BLaER1 (cell line): ENCODE results near the gene MINK1.

Source experiments
- H3K27ac ChIP-seq: shearing (Covaris generic); formaldehyde crosslinking; 2 replicates; pipeline ENCODE4 v1.8.1; 2022
- H3K27me3 ChIP-seq: shearing (Covaris generic); formaldehyde crosslinking; 2 replicates; pipeline ENCODE4 v1.8.1; 2022
- H3K36me3 ChIP-seq: shearing (Covaris generic); formaldehyde crosslinking; 2 replicates; pipeline ENCODE4 v1.8.1; 2022
- H3K4me1 ChIP-seq: shearing (Covaris generic); formaldehyde crosslinking; 2 replicates; pipeline ENCODE4 v1.8.1; 2022
- H3K4me2 ChIP-seq: shearing (Covaris generic); formaldehyde crosslinking; 2 replicates; pipeline ENCODE4 v1.8.1; 2022
- H3K4me3 ChIP-seq: shearing (Covaris generic); formaldehyde crosslinking; 2 replicates; pipeline ENCODE4 v1.8.1; 2022
- H3K9ac ChIP-seq: shearing (Covaris generic); formaldehyde crosslinking; 2 replicates; pipeline ENCODE4 v1.8.1; 2022
- H3K9me3 ChIP-seq: shearing (Covaris generic); formaldehyde crosslinking; 2 replicates; pipeline ENCODE4 v1.8.1; 2022
- H4K20me1 ChIP-seq: shearing (Covaris generic); formaldehyde crosslinking; 2 replicates; pipeline ENCODE4 v1.8.1; 2022
- Cebpa-rat ChIP-seq: shearing (Covaris generic); IDR thresholded peaks from 2 replicates; pipeline ENCODE4 v1.8.1; 2022

Gene MINK1

DNA sequence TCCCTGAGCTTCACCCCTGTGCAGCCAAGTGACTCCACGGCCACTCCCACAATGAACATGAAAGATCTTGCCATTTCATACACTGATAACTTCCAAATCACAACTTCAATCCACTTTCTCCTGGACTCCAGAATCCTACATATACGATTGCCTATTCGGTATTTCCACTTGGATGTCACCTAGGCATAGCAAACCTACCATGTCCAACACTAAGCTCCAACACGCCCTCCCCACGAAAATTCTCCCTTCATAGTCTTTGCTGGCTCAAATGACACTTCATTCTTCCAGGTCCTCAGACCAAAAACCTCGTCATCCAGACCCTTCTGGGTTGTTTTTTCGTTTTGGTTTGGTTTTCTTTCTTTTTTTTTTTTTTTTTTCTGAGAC, 42.4 kb upstream of the MINK1 start:
- Histone ChIP-seq H3K4me2 (peak overlapping the region; percentile 99), H3K4me3 (peak overlapping the region; percentile 75), H4K20me1 (peaks cover 24% of the 10 kb centered on the region), H3K9ac (peak overlapping the region; percentile 79; the same call in 1 of the 2 replicates), H3K36me3 (no peaks in the 10 kb centered on the region), H3K9me3 (no peaks in the 10 kb centered on the region), H3K27ac (no peak overlapping the region), H3K27me3 (peaks cover 40% of the 10 kb centered on the region), H3K4me1 (peaks cover 42% of the 10 kb centered on the region)
- TF ChIP-seq Cebpa-rat: no peak

DNA sequence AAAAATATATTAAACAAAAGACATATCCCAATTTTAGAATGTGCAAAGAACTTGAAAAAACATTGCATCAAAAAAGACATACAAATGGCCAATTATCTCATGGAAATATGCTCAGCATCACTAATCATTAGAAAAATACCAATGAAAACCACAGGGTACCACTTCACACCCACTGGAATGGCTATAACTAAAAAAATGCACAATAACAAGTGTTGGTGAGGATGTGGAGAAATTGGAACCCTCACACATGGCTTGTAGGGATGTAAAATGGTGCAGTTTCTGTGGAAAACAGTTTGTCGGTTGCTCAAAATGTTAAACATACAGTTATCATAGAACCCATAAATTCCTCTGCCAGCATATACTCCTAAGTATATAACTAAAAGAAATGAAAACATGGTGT, 38.0 kb upstream of the MINK1 start:
- Histone ChIP-seq H3K36me3 (peaks cover 29% of the 10 kb centered on the region), H3K4me3 (peak overlapping the region; percentile 97; the same call in 1 of the 2 replicates), H3K4me1 (peaks cover 20% of the 10 kb centered on the region), H3K27me3 (no peaks in the 10 kb centered on the region), H3K9me3 (no peaks in the 10 kb centered on the region), H3K27ac (peak overlapping the region; percentile 87; the same call in 1 of the 2 replicates), H3K4me2 (no peak overlapping the region), H3K9ac (no peak overlapping the region), H4K20me1 (no peaks in the 10 kb centered on the region)
- TF ChIP-seq Cebpa-rat: no peak

GRCh38 chr17:4796552-4796920, 36.6 kb upstream of the MINK1 start:
- peak overlapping the region; percentile 87 for H3K27ac ChIP-seq
- H3K4me3 ChIP-seq: peak overlapping the region; percentile 97
- H3K4me2 ChIP-seq: peak overlapping the region; percentile 86
- no peaks in the 10 kb centered on the region for H3K9me3 ChIP-seq
- TF ChIP-seq Cebpa-rat: no peak
- peaks cover 29% of the 10 kb centered on the region for H3K36me3 ChIP-seq
- peaks cover 18% of the 10 kb centered on the region for H3K4me1 ChIP-seq
- H3K27me3 ChIP-seq: no peaks in the 10 kb centered on the region
- no peaks in the 10 kb centered on the region for H4K20me1 ChIP-seq
- H3K9ac ChIP-seq: peak overlapping the region; percentile 94

- no peak overlapping the region for H3K4me3 ChIP-seq
- H3K9me3 ChIP-seq: no peaks in the 10 kb centered on the region
- H3K27me3 ChIP-seq: no peaks in the 10 kb centered on the region
- TF ChIP-seq Cebpa-rat: no peak
- H3K4me2 ChIP-seq: no peak overlapping the region
- no peaks in the 10 kb centered on the region for H4K20me1 ChIP-seq
- H3K9ac ChIP-seq: no peak overlapping the region
- H3K4me1 ChIP-seq: peaks cover 16% of the 10 kb centered on the region
- H3K36me3 ChIP-seq: peaks cover 29% of the 10 kb centered on the region
- H3K27ac ChIP-seq: no peak overlapping the region
Measured at GRCh38 chr17:4800462-4801196, 32.5 kb upstream of the MINK1 start.

- H3K4me3 ChIP-seq: no peak within 1 kb of the TSS
- no peaks in the 10 kb centered on the region for H4K20me1 ChIP-seq
- H3K27me3 ChIP-seq: no peaks in the 10 kb centered on the region
- peaks cover 12% of the 10 kb centered on the region for H3K4me1 ChIP-seq
- TF ChIP-seq Cebpa-rat: no peak
- H3K9me3 ChIP-seq: no peaks in the 10 kb centered on the region
- no peak within 1 kb of the TSS for H3K27ac ChIP-seq
- no peak within 1 kb of the TSS for H3K9ac ChIP-seq
- H3K4me2 ChIP-seq: no peak within 1 kb of the TSS
- H3K36me3 ChIP-seq: peaks cover 27% of the 10 kb centered on the region
Measured at GRCh38 chr17:4802228-4802627, 30.9 kb upstream of the MINK1 start, which contains the start of gene C17orf114. TSS of gene C17orf114 (minus strand) at chr17:4802328.

- TF ChIP-seq Cebpa-rat: no peak
- H3K27ac ChIP-seq: peak overlapping the region; percentile 49; the same call in 1 of the 2 replicates
- peaks cover 10% of the 10 kb centered on the region; the same call in 1 of the 2 replicates for H3K36me3 ChIP-seq
- H3K4me2 ChIP-seq: peak overlapping the region; percentile 95
- peak overlapping the region; percentile 82 for H3K9ac ChIP-seq
- H4K20me1 ChIP-seq: 0 out of 2 replicates have a peak, but pooled peaks cover 6% of the 10 kb centered on the region
- H3K4me3 ChIP-seq: peak overlapping the region; percentile 83
- peaks cover 34% of the 10 kb centered on the region for H3K4me1 ChIP-seq
- H3K9me3 ChIP-seq: no peaks in the 10 kb centered on the region
- H3K27me3 ChIP-seq: no peaks in the 10 kb centered on the region
Measured at GRCh38 chr17:4806456-4806776, 26.7 kb upstream of the MINK1 start.

DNA sequence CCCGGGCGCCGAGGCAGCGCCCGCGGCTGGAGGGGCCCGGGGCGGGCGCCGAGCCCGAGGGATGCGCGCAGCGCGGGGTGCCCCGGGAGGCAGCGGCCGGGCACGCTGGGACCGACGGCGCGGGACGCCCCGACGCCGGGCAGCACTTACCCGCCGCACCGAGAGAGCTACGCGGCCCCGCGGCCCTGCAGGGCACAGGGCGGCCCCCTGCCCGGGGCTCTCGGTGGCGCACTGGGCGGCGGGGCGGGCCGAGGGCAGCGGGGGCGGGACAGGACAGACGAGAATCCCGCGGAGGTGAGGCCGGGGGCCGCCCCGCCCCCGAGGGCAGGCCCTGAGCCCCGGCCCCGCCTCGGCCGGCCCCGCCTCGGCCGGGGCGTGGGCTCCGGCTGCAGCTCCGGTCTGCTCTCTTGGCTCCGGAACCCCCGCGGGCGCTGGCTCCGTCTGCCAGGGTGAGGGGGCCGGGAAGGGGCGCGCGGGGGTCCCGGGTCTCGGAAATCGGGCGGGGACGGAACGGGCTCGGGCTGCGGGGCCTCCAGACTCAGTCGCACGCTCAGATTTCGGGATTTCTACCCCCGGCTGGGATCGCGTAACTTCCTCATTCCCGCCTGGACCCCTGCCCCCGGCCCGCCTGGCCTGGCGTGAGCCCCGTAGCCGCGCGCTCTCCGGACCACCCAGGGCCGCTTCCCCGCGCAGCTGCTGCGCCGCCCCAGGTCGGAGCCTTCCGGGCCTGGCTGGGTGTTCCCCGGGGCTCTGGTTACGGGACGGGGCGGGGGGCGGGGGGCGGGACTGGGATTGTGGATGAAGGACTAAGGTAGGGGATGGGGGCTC, 26.1 kb upstream of the MINK1 start, which contains the start of gene PLD2:
Gene PLD2 (plus strand): TSS at position 376 of the 828 bp plus-strand sequence. CDS start 621 bp downstream, outside the sequence.
- Histone ChIP-seq H3K4me1 (peaks cover 35% of the 10 kb centered on the region), H3K9ac (peak within 1 kb of the TSS; percentile 82), H3K4me2 (peak within 1 kb of the TSS; percentile 95), H3K36me3 (peaks cover 10% of the 10 kb centered on the region), H3K4me3 (peak within 1 kb of the TSS; percentile 83), H3K27ac (peak within 1 kb of the TSS; percentile 72; the same call in 1 of the 2 replicates), H3K27me3 (no peaks in the 10 kb centered on the region), H4K20me1 (0 out of 2 replicates have a peak, but pooled peaks cover 6% of the 10 kb centered on the region), H3K9me3 (no peaks in the 10 kb centered on the region)
- no peak for TF ChIP-seq Cebpa-rat

DNA sequence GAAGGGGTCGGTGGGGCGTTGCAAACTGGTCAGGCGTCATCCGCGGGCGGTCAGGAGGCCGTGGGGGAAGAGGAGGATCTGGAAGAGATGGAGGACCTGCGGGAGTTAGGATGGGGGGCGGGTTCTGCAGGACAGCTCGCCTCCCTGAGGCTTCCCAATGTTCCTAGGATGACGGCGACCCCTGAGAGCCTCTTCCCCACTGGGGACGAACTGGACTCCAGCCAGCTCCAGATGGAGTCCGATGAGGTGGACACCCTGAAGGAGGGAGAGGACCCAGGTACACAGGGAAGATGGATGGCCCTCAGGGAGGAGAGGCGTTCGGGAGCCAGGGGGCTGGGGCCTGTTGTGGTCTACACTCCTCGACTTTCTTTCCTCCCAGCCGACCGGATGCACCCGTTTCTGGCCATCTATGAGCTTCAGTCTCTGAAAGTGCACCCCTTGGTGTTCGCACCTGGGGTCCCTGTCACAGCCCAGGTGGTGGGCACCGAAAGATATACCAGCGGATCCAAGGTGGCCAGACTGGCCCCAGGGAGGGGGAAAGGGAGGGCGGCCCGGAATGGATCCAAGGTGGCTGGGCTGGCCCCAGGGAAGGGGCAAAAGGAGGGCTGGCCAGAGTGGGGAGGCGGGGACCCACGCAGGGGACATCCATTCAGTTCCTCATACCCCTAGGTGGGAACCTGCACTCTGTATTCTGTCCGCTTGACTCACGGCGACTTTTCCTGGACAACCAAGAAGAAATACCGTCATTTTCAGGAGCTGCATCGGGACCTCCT, 25.3 kb upstream of the MINK1 start:
- Histone ChIP-seq H3K4me2 (peak overlapping the region; percentile 95), H3K9me3 (no peaks in the 10 kb centered on the region), H4K20me1 (0 out of 2 replicates have a peak, but pooled peaks cover 6% of the 10 kb centered on the region), H3K9ac (peak overlapping the region; percentile 38), H3K4me1 (peaks cover 35% of the 10 kb centered on the region), H3K27ac (no peak overlapping the region), H3K27me3 (no peaks in the 10 kb centered on the region), H3K36me3 (peaks cover 10% of the 10 kb centered on the region), H3K4me3 (peak overlapping the region; percentile 83)
- TF ChIP-seq Cebpa-rat: no peak

- Histone ChIP-seq H3K27ac (no peak overlapping the region), H3K4me3 (peak overlapping the region; percentile 83; the same call in 1 of the 2 replicates), H3K9me3 (no peaks in the 10 kb centered on the region), H3K4me1 (peaks cover 35% of the 10 kb centered on the region), H3K9ac (no peak overlapping the region; the same call in 1 of the 2 replicates), H3K4me2 (peak overlapping the region; percentile 95), H3K36me3 (peaks cover 10% of the 10 kb centered on the region), H4K20me1 (0 out of 2 replicates have a peak, but pooled peaks cover 6% of the 10 kb centered on the region), H3K27me3 (no peaks in the 10 kb centered on the region)
- TF ChIP-seq Cebpa-rat: no peak
Measured at GRCh38 chr17:4808378-4808767, 24.8 kb upstream of the MINK1 start.
